Adrenal gland (tissue), 12 donors: ENCODE data around the gene GRK1. TPM values are rescaled to one million over a fixed set of nuclear protein-coding genes. Genes with fewer than 3 reads are reported as not detected.

ENCODE experiments used
- DNase-seq, 7 donors: peaks; one replicate each; pipeline ENCODE4 v3.0.0-alpha.2; 2019 to 2020
- H3K27ac ChIP-seq, 5 donors: fragments of 200-600 bp; sonication (generic) in 4 of 5; 1 replicate in 3 of 5; 2 replicates in 2 of 5; pipeline versions ENCODE4 v1.5.1 to v1.8.0; 2016 to 2020; ENCODE audit warnings: mild to moderate bottlenecking in 1 of 5
- H3K27me3 ChIP-seq: fragments of 200-600 bp; 2 replicates; pipeline ENCODE4 v1.8.0; 2021
- H3K36me3 ChIP-seq, 2 donors: fragments of 200-600 bp; replicated peaks in 1 of 2; 1 replicate in 1 of 2; 2 replicates in 1 of 2; pipeline versions ENCODE4 v1.5.1 to v1.8.0; 2018 to 2022
- H3K4me1 ChIP-seq, 2 donors: fragments of 200-600 bp; replicated peaks in 1 of 2; 1 replicate in 1 of 2; 2 replicates in 1 of 2; pipeline versions ENCODE4 v1.5.1 to v1.8.0; 2018 to 2021
- H3K4me3 ChIP-seq, 4 donors: fragments of 200-600 bp; sonication (generic) in 3 of 4; one replicate each; pipeline ENCODE4 v1.5.1; 2016 to 2018
- H3K9me3 ChIP-seq, 3 donors: fragments of 200-600 bp; sonication (generic) in 1 of 3; replicated peaks in 1 of 3; 1 replicate in 2 of 3; 2 replicates in 1 of 3; pipeline versions ENCODE4 v1.5.1 to v1.8.0; 2016 to 2021
- CTCF ChIP-seq, 6 experiments: fragments of 450-650 bp in 4 of 6; fragments of 200-600 bp in 2 of 6; sonication (generic) in 1 of 6; IDR thresholded peaks; 1 replicate in 5 of 6; 2 replicates in 1 of 6; pipeline versions ENCODE4 v1.5.1 to v1.8.0; 2016 to 2021; ENCODE audit warnings: antibody characterized with exemption in 6 of 6, mild to moderate bottlenecking in 2 of 6, moderate library complexity in 1 of 6
- POLR2A ChIP-seq, 2 donors: fragments of 450-650 bp; IDR thresholded peaks; one replicate each; pipeline ENCODE4 v1.6.1; 2017; ENCODE audit warnings: antibody characterized with exemption in 2 of 2, mild to moderate bottlenecking in 2 of 2, moderate library complexity in 1 of 2
- WGBS, 4 donors: extraction: QIAGEN DNeasy Blood & Tissue Kit in 2 of 4; methylation state at CpG; one replicate each; pipeline versions ENCODE4 v1.1.5 to v1.1.7; 2013 to 2017; 5-methylcytosine and 5-hydroxymethylcytosine counted together
- intact Hi-C, 2 donors: fragments of 100-400 bp; cut with DNase I; formaldehyde crosslinking; loops; one replicate each; pipeline versions ENCODE4 v1.14.1 to v1.15.0; 2022 to 2023
- polyA plus RNA-seq, 3 donors: library from polyadenylated mRNA; stranded (reverse); fragments of 200-250 nt in 2 of 3; fragments of 350-450 nt in 1 of 3; fragmentation: Illumina TruSeq in 1 of 3; extraction: RNeasy Lipid Tissue Mini Kit (QIAGEN cat#74804) in 1 of 3; gene quantifications; one replicate each; pipeline ENCODE4 v1.2.3, GENCODE V29; 2013 to 2014
- total RNA-seq, 9 donors: library from RNA; depleted of rRNA in 4 of 9; stranded (reverse); fragments of >200 nt in 4 of 9; fragments of 120-200 nt in 1 of 9; fragmentation: NEBNext Ultra II Directional in 1 of 9; extraction: Animal tissue kit (Norgen Biotek cat#: 25700) in 1 of 9; gene quantifications; one replicate each; pipeline versions ENCODE4 v1.1.0 to v1.2.4, GENCODE V29; 2013 to 2023
- donor health status: healthy with polysubstance abuse.
- donor health status: Bipolar disorder and iron deficiency.
- donor health status: DM: yes; HTN: yes; CAD: no.
- donor health status: DM: no; HTN: no; CAD: no.
- donor health status: DM: no; HTN: no; CAD: no.
- donor health status: DM: yes; HTN: yes; CAD: no.

Gene GRK1
- total and polyA plus RNA-seq, 12 donors, result 0.04 to 0.38 (median 0.22) TPM; not detected in 9

DNA sequence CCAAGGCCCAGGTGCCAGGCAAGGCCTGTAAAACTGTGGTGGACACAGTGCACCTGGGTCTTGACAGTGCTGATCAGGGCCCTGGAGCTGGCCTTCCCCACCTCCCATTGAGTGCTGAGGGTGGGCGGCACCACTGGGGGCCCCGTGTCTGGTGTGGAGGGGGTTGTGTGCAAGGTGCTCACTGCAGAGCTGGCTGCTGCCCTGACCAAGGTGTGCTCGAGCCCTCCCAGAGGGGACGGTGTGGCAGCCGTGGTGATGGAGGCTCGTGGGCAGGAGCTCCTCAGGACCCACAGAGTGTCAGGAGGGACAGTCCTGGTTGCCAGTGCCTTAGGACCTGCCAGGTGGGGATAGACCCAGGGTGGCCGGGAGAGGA, 32.0 kb upstream of the GRK1 start:
- intact Hi-C loops, result no loop called here
- DNase-seq, result no peak
- H3K4me3 ChIP-seq, result no peak overlapping the region
- 74 to 97% (median 95%) methylated on average over 4 to 7 of the region's 7 CpGs; no CpG with 5 or more reads in 1 of the 4 donors for WGBS, 4 donors
- no peaks in the 10 kb centered on the region for H3K27me3 ChIP-seq
- H3K4me1 ChIP-seq, result no peaks in the 10 kb centered on the region
- TF ChIP-seq CTCF (IDR thresholded peaks at IDR 0.05) (no peak), POLR2A (IDR thresholded peaks at IDR 0.05) (no peak)
- H3K36me3 ChIP-seq, result peaks cover 0 to 65% of the 10 kb centered on the region in 2 donors
- H3K27ac ChIP-seq, result no peak overlapping the region
- no peaks in the 10 kb centered on the region for H3K9me3 ChIP-seq

DNA sequence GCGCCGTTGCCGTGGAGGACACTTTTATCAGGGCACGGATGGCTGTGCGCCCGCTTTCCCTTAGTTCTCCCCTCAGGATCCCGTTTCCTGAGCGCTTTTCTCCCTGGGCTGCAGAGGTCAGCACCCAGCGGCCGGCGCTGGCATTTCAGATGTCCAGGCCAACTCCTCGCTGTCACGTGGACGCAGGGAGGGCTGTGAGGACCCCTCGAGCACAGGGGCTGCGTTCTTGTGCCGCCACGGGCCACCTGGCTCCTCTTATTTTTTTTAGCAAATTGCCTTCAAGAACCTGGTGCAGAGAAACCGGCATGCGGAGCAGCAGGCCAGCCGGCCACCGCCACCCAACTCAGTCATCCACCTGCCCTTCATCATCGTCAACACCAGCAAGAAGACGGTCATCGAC, 31.3 kb upstream of the GRK1 start:
- intact Hi-C loops, result no loop called here
- Histone ChIP-seq H3K4me1 (no peaks in the 10 kb centered on the region), H3K9me3 (no peaks in the 10 kb centered on the region), H3K4me3 (no peak overlapping the region), H3K36me3 (peaks cover 0 to 65% of the 10 kb centered on the region in 2 donors), H3K27me3 (no peaks in the 10 kb centered on the region), H3K27ac (no peak overlapping the region)
- DNase-seq, result no peak
- whole genome bisulfite sequencing, 4 donors, result 94 to 98% (median 98%) methylated on average over 25 of the region's 25 CpGs
- TF ChIP-seq CTCF (IDR thresholded peaks at IDR 0.05) (no peak), POLR2A (IDR thresholded peaks at IDR 0.05) (no peak)

DNA sequence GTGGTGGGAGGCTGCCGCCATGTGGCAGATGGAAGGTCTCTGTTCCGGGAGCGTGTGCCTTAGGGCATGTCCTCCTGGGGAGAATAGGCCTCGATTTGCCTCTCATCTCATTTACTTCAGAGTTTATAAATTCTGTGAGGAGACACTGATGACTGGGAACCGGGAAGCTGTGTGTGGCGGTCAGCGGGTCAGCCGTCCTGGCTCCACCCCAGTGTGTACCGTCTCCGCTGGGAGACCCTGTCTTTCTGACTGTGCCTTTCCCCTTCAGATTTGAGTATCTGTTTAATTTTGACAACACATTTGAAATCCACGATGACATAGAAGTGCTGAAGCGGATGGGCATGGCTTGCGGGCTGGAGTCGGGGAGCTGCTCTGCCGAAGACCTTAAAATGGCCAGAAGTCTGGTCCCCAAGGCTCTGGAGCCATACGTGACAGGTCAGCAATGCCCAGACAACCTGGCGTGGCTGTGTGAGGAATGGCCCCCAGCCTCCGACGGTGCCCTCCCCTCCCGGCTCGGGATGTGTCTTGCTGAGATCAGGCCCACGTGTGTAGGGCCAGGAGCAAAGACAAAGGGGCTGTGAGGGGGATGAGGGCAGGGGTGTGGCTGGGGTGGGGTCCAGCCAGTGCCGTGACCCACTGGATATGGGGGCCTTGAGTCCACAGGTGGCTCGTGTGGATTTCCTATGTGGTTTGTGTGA, 30.6 kb upstream of the GRK1 start:
- H3K4me1 ChIP-seq, result no peaks in the 10 kb centered on the region
- H3K27me3 ChIP-seq, result no peaks in the 10 kb centered on the region
- DNase-seq, result peak in 1 of 7 donors; percentile 5
- H3K36me3 ChIP-seq, result peaks cover 0 to 59% of the 10 kb centered on the region in 2 donors
- WGBS, 4 donors, result 93 to 97% (median 95%) methylated on average over 17 to 24 of the region's 24 CpGs
- TF ChIP-seq CTCF (IDR thresholded peaks at IDR 0.05) (no peak), POLR2A (IDR thresholded peaks at IDR 0.05) (no peak)
- H3K9me3 ChIP-seq, result no peaks in the 10 kb centered on the region
- intact Hi-C loops, result no loop called here
- H3K4me3 ChIP-seq, result no peak overlapping the region
- H3K27ac ChIP-seq, result no peak overlapping the region

GRCh38 chr13:113637262-113638160, 29.5 kb upstream of the GRK1 start:
- Histone ChIP-seq H3K4me3 (no peak overlapping the region), H3K36me3 (peaks cover 0 to 53% of the 10 kb centered on the region in 2 donors), H3K27me3 (no peaks in the 10 kb centered on the region), H3K9me3 (no peaks in the 10 kb centered on the region), H3K4me1 (no peaks in the 10 kb centered on the region), H3K27ac (no peak overlapping the region)
- intact Hi-C loops, result no loop called here
- 93 to 97% (median 95%) methylated on average over 28 to 30 of the region's 30 CpGs for WGBS, 4 donors
- peak in 3 of 7 donors; percentile 3 to 8 (median 7) for DNase-seq
- TF ChIP-seq CTCF (IDR thresholded peaks at IDR 0.05), result no peak
- TF ChIP-seq POLR2A (IDR thresholded peaks at IDR 0.05), result no peak
